ENCODE measurements around the gene ZNF621.

DNA sequence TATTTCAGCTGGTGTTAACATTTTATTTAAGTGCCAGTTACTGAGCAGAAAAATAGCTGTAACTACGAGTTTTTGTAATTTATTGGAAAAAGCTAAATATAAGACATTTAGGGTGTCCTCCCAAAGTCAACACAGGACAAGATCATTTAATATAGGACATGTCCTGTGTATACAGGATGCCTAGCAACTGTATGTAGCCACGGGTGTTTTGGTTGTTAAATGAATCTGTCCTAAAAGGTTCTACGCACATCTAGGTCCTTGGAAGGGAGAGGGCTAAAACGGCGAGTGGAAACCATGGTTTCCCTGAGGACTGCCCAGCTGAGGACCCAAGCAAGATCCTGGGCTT, 565 bp upstream of the ZNF621 start:
- TF ChIP-seq, protein P1, sequence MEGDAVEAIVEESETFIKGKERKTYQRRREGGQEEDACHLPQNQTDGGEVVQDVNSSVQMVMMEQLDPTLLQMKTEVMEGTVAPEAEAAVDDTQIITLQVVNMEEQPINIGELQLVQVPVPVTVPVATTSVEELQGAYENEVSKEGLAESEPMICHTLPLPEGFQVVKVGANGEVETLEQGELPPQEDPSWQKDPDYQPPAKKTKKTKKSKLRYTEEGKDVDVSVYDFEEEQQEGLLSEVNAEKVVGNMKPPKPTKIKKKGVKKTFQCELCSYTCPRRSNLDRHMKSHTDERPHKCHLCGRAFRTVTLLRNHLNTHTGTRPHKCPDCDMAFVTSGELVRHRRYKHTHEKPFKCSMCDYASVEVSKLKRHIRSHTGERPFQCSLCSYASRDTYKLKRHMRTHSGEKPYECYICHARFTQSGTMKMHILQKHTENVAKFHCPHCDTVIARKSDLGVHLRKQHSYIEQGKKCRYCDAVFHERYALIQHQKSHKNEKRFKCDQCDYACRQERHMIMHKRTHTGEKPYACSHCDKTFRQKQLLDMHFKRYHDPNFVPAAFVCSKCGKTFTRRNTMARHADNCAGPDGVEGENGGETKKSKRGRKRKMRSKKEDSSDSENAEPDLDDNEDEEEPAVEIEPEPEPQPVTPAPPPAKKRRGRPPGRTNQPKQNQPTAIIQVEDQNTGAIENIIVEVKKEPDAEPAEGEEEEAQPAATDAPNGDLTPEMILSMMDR (conservative IDR thresholded peaks at IDR 0.05; ENCODE audit: low read length), result no peak
- TF ChIP-seq EZH2phosphoT487 (IDR thresholded peaks at IDR 0.05; ENCODE audit: borderline replicate concordance), result no peak
